ENCODE results near the gene USP49. TPM values are rescaled to one million over a fixed set of nuclear protein-coding genes. Genes with fewer than 3 reads are reported as not detected.
A peak's percentile ranks its signal among the peaks of the same experiment; 100 is the strongest.

USP49 gene
- total RNA-seq, 4 donors from 2014 or later, result 6.5 to 13.8 (median 8.8) TPM

- no peaks in the 10 kb centered on the region for H3K4me1 ChIP-seq
- no peaks in the 10 kb centered on the region for H3K9me3 ChIP-seq
- H3K4me3 ChIP-seq, result no peak overlapping the region
- no peak for DNase-seq (ENCODE audit: low spot score in 2 of 2)
- no peak overlapping the region for H3K27ac ChIP-seq
- H3K36me3 ChIP-seq, result peaks cover 0 to 22% (median 0%) of the 10 kb centered on the region in 3 donors
- 94 to 96% methylated on average over 74 of the region's 74 CpGs for WGBS, 2 donors
- H3K27me3 ChIP-seq, result no peaks in the 10 kb centered on the region
- TF ChIP-seq POLR2A (IDR thresholded peaks at IDR 0.05) (no peak), CTCF (IDR thresholded peaks at IDR 0.05) (no peak), EP300 (IDR thresholded peaks at IDR 0.05) (no peak)
Measured at GRCh38 chr6:41805830-41806774, 89.1 kb downstream of the USP49 start.

GRCh38 chr6:41801380-41801779 lies 93.8 kb downstream of the USP49 start:
- no peak overlapping the region for H3K27ac ChIP-seq
- H3K27me3 ChIP-seq, result no peaks in the 10 kb centered on the region
- no peaks in the 10 kb centered on the region for H3K4me1 ChIP-seq
- WGBS, 2 donors, result 55 to 56% methylated on average over 2 of the region's 2 CpGs
- TF ChIP-seq POLR2A (IDR thresholded peaks at IDR 0.05), result no peak
- peak in 1 of 5 experiments; percentile 5 for TF ChIP-seq CTCF (IDR thresholded peaks at IDR 0.05)
- H3K4me3 ChIP-seq, result no peak overlapping the region
- no peak for DNase-seq (ENCODE audit: low spot score in 2 of 2)
- H3K36me3 ChIP-seq, result peaks cover 0 to 47% (median 0%) of the 10 kb centered on the region in 3 donors
- H3K9me3 ChIP-seq, result no peaks in the 10 kb centered on the region

- H3K4me1 ChIP-seq, result no peaks in the 10 kb centered on the region
- H3K4me3 ChIP-seq, result no peak overlapping the region
- H3K27ac ChIP-seq, result no peak overlapping the region
- no peaks in the 10 kb centered on the region for H3K9me3 ChIP-seq
- H3K27me3 ChIP-seq, result no peaks in the 10 kb centered on the region
- TF ChIP-seq CTCF (IDR thresholded peaks at IDR 0.05) (no peak), POLR2A (IDR thresholded peaks at IDR 0.05) (no peak), EP300 (IDR thresholded peaks at IDR 0.05) (no peak)
- H3K36me3 ChIP-seq, result peaks cover 0 to 48% (median 0%) of the 10 kb centered on the region in 3 donors
- no peak for DNase-seq (ENCODE audit: low spot score in 2 of 2)
- WGBS, 2 donors, result 83 to 95% methylated on average over 2 of the region's 2 CpGs
Measured at GRCh38 chr6:41799559-41799911, 95.6 kb downstream of the USP49 start.

DNA sequence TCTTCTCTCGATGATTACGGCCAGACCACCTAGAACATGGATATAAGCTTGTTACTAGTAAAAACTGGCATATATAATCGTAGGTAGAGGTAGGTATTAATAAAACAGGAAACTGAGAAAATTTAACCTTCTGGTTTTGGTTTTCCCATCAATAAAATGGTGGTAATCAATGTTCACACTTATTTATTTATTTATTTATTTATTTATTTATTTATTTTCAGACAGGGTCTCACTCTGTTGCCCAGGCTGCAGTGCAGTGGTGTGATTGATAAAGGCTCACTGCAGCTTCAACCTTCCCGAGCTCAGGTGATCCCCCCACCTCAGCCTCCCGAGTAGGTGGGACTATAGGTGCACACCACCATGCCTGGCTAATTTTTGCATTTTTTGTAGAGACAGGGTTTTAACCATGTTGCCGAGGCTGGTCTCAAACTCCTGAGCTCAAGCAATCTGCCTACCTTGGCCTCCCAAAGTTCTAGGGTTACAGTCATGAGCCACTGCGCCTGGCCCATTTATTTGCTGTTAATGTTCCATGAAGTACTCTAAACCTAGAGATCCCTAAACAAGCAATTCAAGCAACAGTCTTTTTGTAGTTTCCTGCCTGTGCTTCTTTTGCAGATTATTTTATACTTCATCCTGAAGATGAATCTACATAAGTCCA lies 96.1 kb downstream of the USP49 start:
- peaks cover 0 to 53% (median 0%) of the 10 kb centered on the region in 3 donors for H3K36me3 ChIP-seq
- no peak overlapping the region for H3K4me3 ChIP-seq
- no peak for DNase-seq (ENCODE audit: low spot score in 2 of 2)
- no peaks in the 10 kb centered on the region for H3K27me3 ChIP-seq
- TF ChIP-seq CTCF (IDR thresholded peaks at IDR 0.05), result no peak
- no peak for TF ChIP-seq EP300 (IDR thresholded peaks at IDR 0.05)
- no peak for TF ChIP-seq POLR2A (IDR thresholded peaks at IDR 0.05)
- no peak overlapping the region for H3K27ac ChIP-seq
- no peaks in the 10 kb centered on the region for H3K9me3 ChIP-seq
- no peaks in the 10 kb centered on the region for H3K4me1 ChIP-seq
- 96% methylated on average over 7 of the region's 7 CpGs for WGBS, 2 donors

DNA sequence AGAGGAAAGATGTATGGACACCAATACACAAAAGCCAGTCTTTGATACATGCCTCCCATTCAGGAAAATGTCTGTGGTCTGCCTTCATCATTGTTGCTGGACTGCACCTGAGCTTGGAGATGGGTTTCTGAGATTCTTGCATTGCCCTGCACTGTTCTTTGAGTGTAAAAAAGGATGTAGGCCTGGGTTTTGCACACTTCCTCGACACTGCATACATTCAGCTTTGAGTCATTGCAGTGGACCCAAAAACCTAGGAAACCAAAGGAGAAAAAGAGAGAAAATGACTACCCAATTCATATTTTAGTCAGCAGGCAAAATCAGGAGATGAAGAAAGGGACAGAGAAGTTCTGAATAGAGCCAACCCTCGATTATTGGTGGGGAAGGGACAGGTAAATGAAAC lies 98.7 kb downstream of the USP49 start:
- no peak overlapping the region for H3K27ac ChIP-seq

More for the DNA sequence above, 98.7 kb downstream of the USP49 start:
- Histone ChIP-seq H3K4me1 (no peaks in the 10 kb centered on the region), H3K27me3 (no peaks in the 10 kb centered on the region), H3K36me3 (peaks cover 0 to 76% (median 0%) of the 10 kb centered on the region in 3 donors), H3K4me3 (no peak overlapping the region), H3K9me3 (no peaks in the 10 kb centered on the region)
- TF ChIP-seq CTCF (IDR thresholded peaks at IDR 0.05) (no peak), POLR2A (IDR thresholded peaks at IDR 0.05) (no peak), EP300 (IDR thresholded peaks at IDR 0.05) (no peak)
- DNase-seq (ENCODE audit: low spot score in 2 of 2), result no peak
- 89 to 90% methylated on average over 2 of the region's 2 CpGs for WGBS, 2 donors
